ENCODE measurements around the gene PPP2R3B.

The PPP2R3B gene

GRCh38 chrX:356385-357034, 30.2 kb downstream of the PPP2R3B start:
- TF ChIP-seq CTCF (conservative IDR thresholded peaks at IDR 0.05; ENCODE audit: low read depth, low read length), result no peak
- peak; percentile 69 for DNase-seq (ENCODE audit: low read depth)
- H3K4me3 ChIP-seq (ENCODE audit: low read depth, low read length), result no peak overlapping the region

GRCh38 chrX:355329-356050, 31.2 kb downstream of the PPP2R3B start:
- no peak overlapping the region for H3K4me3 ChIP-seq (ENCODE audit: low read depth, low read length)
- no peak for DNase-seq (ENCODE audit: low read depth)
- TF ChIP-seq CTCF (conservative IDR thresholded peaks at IDR 0.05; ENCODE audit: low read depth, low read length), result no peak

- TF ChIP-seq CTCF (conservative IDR thresholded peaks at IDR 0.05; ENCODE audit: low read depth, low read length), result no peak
- DNase-seq (ENCODE audit: low read depth), result no peak
- no peak overlapping the region for H3K4me3 ChIP-seq (ENCODE audit: low read depth, low read length)
These were observed 32.9 kb downstream of the PPP2R3B start for GRCh38 chrX:353566-354535.

- no peak overlapping the region for H3K4me3 ChIP-seq (ENCODE audit: low read depth, low read length)
- no peak for DNase-seq (ENCODE audit: low read depth)
- TF ChIP-seq CTCF (conservative IDR thresholded peaks at IDR 0.05; ENCODE audit: low read depth, low read length), result no peak
These were observed 34.0 kb downstream of the PPP2R3B start for GRCh38 chrX:352582-353314.

- DNase-seq (ENCODE audit: low read depth), result no peak
- H3K4me3 ChIP-seq (ENCODE audit: low read depth, low read length), result no peak overlapping the region
These were observed 34.5 kb downstream of the PPP2R3B start for GRCh38 chrX:352181-352580.

More at GRCh38 chrX:352181-352580, 34.5 kb downstream of the PPP2R3B start:
- no peak for TF ChIP-seq CTCF (conservative IDR thresholded peaks at IDR 0.05; ENCODE audit: low read depth, low read length)

Data from choroid plexus epithelial cell (primary cell).